ENCODE measurements around the gene LY6G5C.

DNA sequence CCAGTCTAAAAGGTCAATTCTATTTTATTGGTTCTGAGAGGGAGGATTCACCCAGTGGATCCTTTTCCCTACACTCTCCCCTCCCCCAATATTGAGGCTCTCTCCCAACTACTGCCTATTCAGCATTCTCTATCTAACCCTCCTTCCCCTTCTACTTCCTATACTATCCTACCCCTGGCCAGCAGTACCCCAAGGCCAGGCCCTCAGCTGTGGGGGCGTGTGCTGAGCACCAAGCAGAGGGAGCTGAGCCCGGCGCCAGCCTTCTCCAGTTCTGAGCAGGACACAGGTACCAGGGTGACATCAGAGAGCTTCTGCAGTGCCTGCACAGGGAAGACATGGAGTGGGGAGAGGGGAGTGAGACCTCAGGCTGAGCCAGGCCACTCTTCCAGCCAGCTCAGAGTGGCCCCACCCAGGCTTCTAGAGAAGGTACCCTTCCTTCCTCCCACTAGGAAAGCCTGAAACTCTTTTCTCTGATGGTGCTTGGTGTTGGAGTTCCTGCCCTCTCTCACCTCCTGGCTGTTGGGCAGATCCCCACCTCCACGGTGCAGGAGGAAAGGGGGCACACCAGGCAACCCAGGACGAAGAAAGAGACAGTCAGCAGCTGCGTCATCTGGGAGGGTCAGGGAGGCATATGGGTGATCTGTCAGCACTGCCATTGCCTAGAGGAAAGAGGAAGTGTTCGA, 46.3 kb upstream of the LY6G5C start:
- TF ChIP-seq, protein P1, sequence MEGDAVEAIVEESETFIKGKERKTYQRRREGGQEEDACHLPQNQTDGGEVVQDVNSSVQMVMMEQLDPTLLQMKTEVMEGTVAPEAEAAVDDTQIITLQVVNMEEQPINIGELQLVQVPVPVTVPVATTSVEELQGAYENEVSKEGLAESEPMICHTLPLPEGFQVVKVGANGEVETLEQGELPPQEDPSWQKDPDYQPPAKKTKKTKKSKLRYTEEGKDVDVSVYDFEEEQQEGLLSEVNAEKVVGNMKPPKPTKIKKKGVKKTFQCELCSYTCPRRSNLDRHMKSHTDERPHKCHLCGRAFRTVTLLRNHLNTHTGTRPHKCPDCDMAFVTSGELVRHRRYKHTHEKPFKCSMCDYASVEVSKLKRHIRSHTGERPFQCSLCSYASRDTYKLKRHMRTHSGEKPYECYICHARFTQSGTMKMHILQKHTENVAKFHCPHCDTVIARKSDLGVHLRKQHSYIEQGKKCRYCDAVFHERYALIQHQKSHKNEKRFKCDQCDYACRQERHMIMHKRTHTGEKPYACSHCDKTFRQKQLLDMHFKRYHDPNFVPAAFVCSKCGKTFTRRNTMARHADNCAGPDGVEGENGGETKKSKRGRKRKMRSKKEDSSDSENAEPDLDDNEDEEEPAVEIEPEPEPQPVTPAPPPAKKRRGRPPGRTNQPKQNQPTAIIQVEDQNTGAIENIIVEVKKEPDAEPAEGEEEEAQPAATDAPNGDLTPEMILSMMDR (IDR thresholded peaks at IDR 0.05), result no peak
- no peak for TF ChIP-seq POLR2A (IDR thresholded peaks at IDR 0.05)

All from thyroid gland (tissue), 4 donors.